ENCODE data around the gene FHOD1.

Gene FHOD1

GRCh38 chr16:67286441-67287235 is 39.4 kb upstream of the FHOD1 start:
- DNase-seq (ENCODE audit: low read depth, low spot score) = no peak
- H3K4me3 ChIP-seq (ENCODE audit: low read depth, low read length) = no peak overlapping the region
- no peak for TF ChIP-seq CTCF (IDR thresholded peaks at IDR 0.05; ENCODE audit: low read depth, low read length)
- in situ Hi-C loops (cut with HindIII; ENCODE audit: low sequenced_read_pairs) = no loop called here

- peak; percentile 32 for DNase-seq (ENCODE audit: low read depth, low spot score)
- peak; percentile 68 for TF ChIP-seq CTCF (IDR thresholded peaks at IDR 0.05; ENCODE audit: low read depth, low read length)
- H3K4me3 ChIP-seq (ENCODE audit: low read depth, low read length) = no peak overlapping the region
- in situ Hi-C loops (cut with HindIII; ENCODE audit: low sequenced_read_pairs) = no loop called here
These were observed 37.7 kb upstream of the FHOD1 start for GRCh38 chr16:67284699-67285646.

DNA sequence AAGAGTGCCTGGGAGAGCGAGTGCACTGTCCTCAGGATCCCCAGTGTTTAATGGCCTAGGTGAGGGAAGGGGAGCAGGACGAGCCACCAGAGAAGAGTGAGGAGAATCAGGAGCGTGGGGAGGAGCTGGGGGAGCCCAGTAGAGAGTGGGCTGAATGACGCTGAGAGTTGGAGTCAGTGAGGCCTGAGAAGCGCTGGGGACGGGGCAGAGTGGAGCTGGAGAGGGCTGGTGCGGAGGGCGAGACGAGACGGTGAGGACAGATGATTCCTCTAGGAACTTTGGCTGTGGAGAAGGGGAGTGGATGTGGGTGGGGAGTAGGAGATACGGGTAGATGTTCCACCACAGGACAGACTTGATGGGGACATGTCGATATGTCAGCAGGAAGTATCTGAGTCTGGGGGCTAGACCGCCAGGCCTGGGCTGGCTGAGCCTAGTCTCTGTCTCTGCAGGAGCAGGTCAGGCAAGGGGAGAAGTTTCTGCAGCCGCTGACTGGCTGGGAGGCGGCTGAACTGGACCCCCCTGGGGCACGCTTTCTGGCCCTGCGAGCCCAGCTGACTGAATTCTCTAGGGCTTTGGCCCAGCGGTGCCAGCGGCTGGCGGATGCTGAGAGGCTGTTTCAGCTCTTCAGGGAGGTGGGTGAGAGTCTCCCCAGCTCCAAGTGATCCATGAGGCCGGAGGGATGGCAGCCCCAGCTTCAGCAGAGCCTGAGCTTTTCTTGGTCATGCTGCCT is 36.7 kb upstream of the FHOD1 start:
- no peak for TF ChIP-seq CTCF (IDR thresholded peaks at IDR 0.05; ENCODE audit: low read depth, low read length)
- DNase-seq (ENCODE audit: low read depth, low spot score) = no peak
- in situ Hi-C loops (cut with HindIII; ENCODE audit: low sequenced_read_pairs) = no loop called here
- H3K4me3 ChIP-seq (ENCODE audit: low read depth, low read length) = no peak overlapping the region

DNA sequence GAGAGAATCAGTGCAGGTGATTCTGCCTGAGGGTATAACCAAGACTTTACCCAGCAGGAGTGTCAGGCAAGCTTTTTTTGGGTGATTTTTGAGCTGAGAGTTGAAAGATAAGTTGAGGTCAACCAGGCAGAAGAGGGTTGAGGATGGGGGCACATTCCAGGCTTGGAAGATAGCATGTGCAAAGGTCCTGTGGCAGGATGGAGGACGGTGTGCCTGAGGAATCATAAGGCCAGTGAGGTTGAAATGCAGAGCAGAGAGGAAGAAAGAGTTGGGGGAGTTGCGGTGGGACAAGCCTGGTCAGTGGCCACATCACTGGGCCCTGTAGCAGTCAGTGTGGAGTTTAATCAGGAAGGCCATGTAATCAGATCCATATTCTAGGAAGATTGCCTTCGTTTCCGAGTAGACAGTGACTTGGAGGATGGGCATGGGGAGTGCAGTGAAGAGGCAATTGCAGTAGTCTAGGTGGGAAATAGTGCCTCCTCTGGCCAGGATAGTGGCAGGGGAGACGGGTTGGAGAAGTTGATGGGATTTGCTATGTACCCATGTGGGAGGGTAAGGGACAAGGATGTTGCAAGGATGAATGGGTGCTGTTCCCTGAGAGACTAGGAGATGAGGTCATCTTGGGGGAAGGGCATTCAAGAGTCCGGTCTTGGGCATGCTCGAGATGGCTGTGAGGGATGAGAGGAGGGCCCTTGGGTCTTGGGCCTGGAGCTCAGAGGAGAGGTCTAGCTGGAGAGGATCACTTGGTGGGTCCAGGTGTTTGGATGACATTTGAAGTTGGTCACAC is 36.0 kb upstream of the FHOD1 start:
- DNase-seq (ENCODE audit: low read depth, low spot score) = no peak
- no peak for TF ChIP-seq CTCF (IDR thresholded peaks at IDR 0.05; ENCODE audit: low read depth, low read length)
- H3K4me3 ChIP-seq (ENCODE audit: low read depth, low read length) = no peak overlapping the region
- in situ Hi-C loops (cut with HindIII; ENCODE audit: low sequenced_read_pairs) = no loop called here

- no peak overlapping the region for H3K4me3 ChIP-seq (ENCODE audit: low read depth, low read length)
- no peak for TF ChIP-seq CTCF (IDR thresholded peaks at IDR 0.05; ENCODE audit: low read depth, low read length)
- in situ Hi-C loops (cut with HindIII; ENCODE audit: low sequenced_read_pairs) = no loop called here
- DNase-seq (ENCODE audit: low read depth, low spot score) = no peak
These were observed 35.1 kb upstream of the FHOD1 start for GRCh38 chr16:67282447-67282805.
